ENCODE data around the gene BUB1.
A peak's percentile ranks its signal among the peaks of the same experiment; 100 is the strongest.
"Not testable (repeated sequence)": the region's sequence is repeated elsewhere in the genome, so short reads cannot be mapped to it uniquely, and the experiment has no call there.

BUB1 gene

GRCh38 chr2:110677530-110678456 lies at the start of gene BUB1:
Gene BUB1 (minus strand): TSS chr2:110678063. CDS start chr2:110677995, 68 bp downstream.
- peak; percentile 91 for DNase-seq

- no peak for DNase-seq
Measured at GRCh38 chr2:110726285-110726684, 48.4 kb upstream of the BUB1 start.

- DNase-seq = no peak
Measured at GRCh38 chr2:110725859-110726258, 48.0 kb upstream of the BUB1 start.

GRCh38 chr2:110725370-110725769 lies 47.5 kb upstream of the BUB1 start:
- no peak for DNase-seq

- no peak for DNase-seq
Measured at GRCh38 chr2:110724820-110725219, 47.0 kb upstream of the BUB1 start.

- DNase-seq = no peak
Measured at GRCh38 chr2:110720547-110720946, 42.7 kb upstream of the BUB1 start.

- no peak for DNase-seq
Measured at GRCh38 chr2:110718990-110719389, 41.1 kb upstream of the BUB1 start.

- no peak for DNase-seq
Measured at GRCh38 chr2:110718382-110718781, 40.5 kb upstream of the BUB1 start.

GRCh38 chr2:110717734-110718133 lies 39.9 kb upstream of the BUB1 start:
- no peak for DNase-seq

GRCh38 chr2:110716959-110717645 lies 39.2 kb upstream of the BUB1 start:
- DNase-seq = no peak

- no peak for DNase-seq
Measured at GRCh38 chr2:110714452-110715224, 36.8 kb upstream of the BUB1 start.

- no peak for DNase-seq
Measured at GRCh38 chr2:110713513-110714362, 35.9 kb upstream of the BUB1 start.

- no peak for DNase-seq
Measured at GRCh38 chr2:110712737-110713136, 34.9 kb upstream of the BUB1 start.

- DNase-seq = no peak
Measured at GRCh38 chr2:110708455-110708854, 30.6 kb upstream of the BUB1 start.

GRCh38 chr2:110707386-110707965 lies 29.6 kb upstream of the BUB1 start:
- DNase-seq = no peak

GRCh38 chr2:110702514-110703380 lies 24.9 kb upstream of the BUB1 start:
- DNase-seq = no peak

- DNase-seq = not testable (repeated sequence)
Measured at GRCh38 chr2:110698253-110698652, 20.4 kb upstream of the BUB1 start.

GRCh38 chr2:110695146-110695898 lies 17.5 kb upstream of the BUB1 start:
- DNase-seq = not testable (repeated sequence)

- no peak for DNase-seq
Measured at GRCh38 chr2:110691612-110692258, 13.9 kb upstream of the BUB1 start.

All from DMS79 (cell line).